ENCODE results near the gene MARCHF10. TPM values are rescaled to one million over a fixed set of nuclear protein-coding genes. Genes with fewer than 3 reads are reported as not detected.

Gene MARCHF10
- total RNA-seq, 4 donors from 2014 or later, result under 0.01 to 0.41 (median 0.18) TPM; not detected in 1

DNA sequence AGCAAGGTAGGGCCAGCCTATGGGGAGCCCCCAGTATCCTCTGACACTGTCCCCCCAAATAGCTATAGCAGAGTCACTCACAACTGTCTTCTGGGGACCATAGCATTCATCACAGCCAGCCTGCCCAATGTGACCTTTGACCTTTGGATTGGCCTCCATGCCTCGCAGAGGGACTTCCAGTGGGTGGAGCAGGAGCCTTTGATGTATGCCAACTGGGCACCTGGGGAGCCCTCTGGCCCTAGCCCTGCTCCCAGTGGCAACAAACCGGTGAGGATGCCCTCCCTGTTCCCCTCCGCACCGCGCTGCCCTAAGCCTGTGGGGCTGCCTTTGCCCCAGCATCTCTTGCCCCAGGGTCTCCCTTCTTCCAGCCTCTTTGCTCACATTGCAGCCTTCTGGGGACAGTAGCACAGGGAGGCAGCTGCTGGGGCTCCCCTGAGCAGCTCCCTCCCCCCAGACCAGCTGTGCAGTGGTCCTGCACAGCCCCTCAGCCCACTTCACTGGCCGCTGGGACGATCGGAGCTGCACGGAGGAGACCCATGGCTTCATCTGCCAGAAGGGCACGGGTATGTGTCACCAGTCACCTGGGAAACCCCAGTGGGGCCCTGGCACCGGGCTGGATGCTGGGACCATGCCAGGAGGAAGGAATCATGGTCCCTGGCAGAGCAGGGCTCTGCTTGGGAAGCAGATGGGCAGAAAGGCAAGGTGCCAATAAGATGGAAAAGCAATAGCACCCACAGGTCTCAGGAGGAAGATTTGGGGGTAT is 119.5 kb downstream of the MARCHF10 start:
- TF ChIP-seq POLR2A (IDR thresholded peaks at IDR 0.05), result no peak
- TF ChIP-seq, protein P1, sequence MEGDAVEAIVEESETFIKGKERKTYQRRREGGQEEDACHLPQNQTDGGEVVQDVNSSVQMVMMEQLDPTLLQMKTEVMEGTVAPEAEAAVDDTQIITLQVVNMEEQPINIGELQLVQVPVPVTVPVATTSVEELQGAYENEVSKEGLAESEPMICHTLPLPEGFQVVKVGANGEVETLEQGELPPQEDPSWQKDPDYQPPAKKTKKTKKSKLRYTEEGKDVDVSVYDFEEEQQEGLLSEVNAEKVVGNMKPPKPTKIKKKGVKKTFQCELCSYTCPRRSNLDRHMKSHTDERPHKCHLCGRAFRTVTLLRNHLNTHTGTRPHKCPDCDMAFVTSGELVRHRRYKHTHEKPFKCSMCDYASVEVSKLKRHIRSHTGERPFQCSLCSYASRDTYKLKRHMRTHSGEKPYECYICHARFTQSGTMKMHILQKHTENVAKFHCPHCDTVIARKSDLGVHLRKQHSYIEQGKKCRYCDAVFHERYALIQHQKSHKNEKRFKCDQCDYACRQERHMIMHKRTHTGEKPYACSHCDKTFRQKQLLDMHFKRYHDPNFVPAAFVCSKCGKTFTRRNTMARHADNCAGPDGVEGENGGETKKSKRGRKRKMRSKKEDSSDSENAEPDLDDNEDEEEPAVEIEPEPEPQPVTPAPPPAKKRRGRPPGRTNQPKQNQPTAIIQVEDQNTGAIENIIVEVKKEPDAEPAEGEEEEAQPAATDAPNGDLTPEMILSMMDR (IDR thresholded peaks at IDR 0.05), result no peak
- no peaks in the 10 kb centered on the region for H3K27me3 ChIP-seq
- H3K9me3 ChIP-seq, result no peaks in the 10 kb centered on the region
- no peak overlapping the region for H3K27ac ChIP-seq
- H3K36me3 ChIP-seq, result no peaks in the 10 kb centered on the region
- intact Hi-C loops (cut with DNase I; ENCODE audit: low total_unique reads), result no loop called here
- DNase-seq, result no peak
- no peaks in the 10 kb centered on the region for H3K4me1 ChIP-seq
- H3K4me3 ChIP-seq, result no peak overlapping the region

DNA sequence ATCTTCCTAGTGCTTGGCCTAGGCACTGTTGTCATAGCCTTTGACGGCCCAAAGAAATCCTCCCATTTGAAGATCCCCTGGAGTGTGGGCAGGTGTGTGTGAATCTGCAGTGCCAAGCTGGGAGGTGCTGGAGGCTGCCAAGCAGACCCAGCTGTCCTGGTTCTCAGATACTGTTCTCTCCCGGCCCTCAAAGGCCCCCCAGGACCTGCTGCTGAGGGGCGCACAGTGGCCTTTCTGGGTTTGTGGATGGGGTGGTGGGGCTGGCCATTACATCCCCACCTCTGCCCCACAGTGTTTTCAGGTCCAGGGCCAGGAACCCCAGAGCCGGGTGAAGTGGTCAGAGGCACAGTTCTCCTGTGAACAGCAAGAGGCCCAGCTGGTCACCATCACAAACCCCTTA is 120.1 kb downstream of the MARCHF10 start:
- H3K36me3 ChIP-seq, result no peaks in the 10 kb centered on the region
- H3K4me3 ChIP-seq, result no peak overlapping the region
- no peaks in the 10 kb centered on the region for H3K27me3 ChIP-seq
- intact Hi-C loops (cut with DNase I; ENCODE audit: low total_unique reads), result no loop called here
- no peaks in the 10 kb centered on the region for H3K9me3 ChIP-seq
- H3K27ac ChIP-seq, result no peak overlapping the region
- DNase-seq, result no peak
- no peaks in the 10 kb centered on the region for H3K4me1 ChIP-seq
- TF ChIP-seq, protein P1 (IDR thresholded peaks at IDR 0.05), result no peak
- TF ChIP-seq POLR2A (IDR thresholded peaks at IDR 0.05), result no peak

DNA sequence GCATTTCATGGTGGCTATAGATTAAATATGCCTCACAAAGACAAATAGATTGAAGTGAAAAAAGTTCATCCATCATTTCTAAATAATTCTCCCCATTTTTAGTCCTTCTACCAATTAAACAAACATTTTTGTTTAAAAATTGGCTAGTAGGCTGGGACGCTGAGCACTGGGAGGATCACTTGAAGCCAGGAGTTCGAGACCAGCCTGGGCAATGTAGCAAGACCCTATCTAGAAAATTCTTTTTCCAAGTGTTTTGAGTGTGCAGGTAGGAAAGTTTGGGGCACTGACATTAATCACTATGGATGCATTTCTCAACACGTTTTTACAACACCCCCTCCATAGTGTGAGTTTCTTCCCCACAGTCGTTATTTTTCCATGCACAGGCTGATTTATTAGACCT is 123.9 kb downstream of the MARCHF10 start:
- Histone ChIP-seq H3K9me3 (no peaks in the 10 kb centered on the region), H3K27ac (no peak overlapping the region), H3K27me3 (no peaks in the 10 kb centered on the region), H3K36me3 (no peaks in the 10 kb centered on the region), H3K4me1 (no peaks in the 10 kb centered on the region), H3K4me3 (no peak overlapping the region)
- intact Hi-C loops (cut with DNase I; ENCODE audit: low total_unique reads), result no loop called here
- DNase-seq, result no peak
- no peak for TF ChIP-seq POLR2A (IDR thresholded peaks at IDR 0.05)
- TF ChIP-seq, protein P1 (IDR thresholded peaks at IDR 0.05), result no peak

DNA sequence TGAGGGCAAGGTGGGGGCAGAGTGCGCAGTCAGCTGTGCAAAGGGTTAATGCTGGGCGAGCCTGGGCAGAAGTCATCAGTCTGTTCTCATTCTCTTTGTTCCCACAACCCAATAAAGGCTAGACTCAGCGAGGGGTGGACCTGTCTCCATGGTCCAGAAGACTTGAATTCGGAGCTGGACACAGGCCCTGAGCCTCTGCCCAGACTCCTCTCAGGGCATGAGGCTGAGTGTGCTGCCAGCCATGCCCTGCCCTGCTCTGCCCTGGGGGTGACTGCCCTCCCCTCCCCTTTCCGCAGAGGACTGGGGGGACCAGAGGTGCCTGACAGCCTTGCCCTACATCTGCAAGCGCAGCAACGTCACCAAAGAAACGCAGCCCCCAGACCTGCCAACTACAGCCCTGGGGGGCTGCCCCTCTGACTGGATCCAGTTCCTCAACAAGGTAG is 126.2 kb downstream of the MARCHF10 start:
- no peak for DNase-seq
- TF ChIP-seq, protein P1 (IDR thresholded peaks at IDR 0.05), result no peak
- TF ChIP-seq POLR2A (IDR thresholded peaks at IDR 0.05), result no peak
- no peaks in the 10 kb centered on the region for H3K4me1 ChIP-seq
- H3K27ac ChIP-seq, result no peak overlapping the region
- H3K9me3 ChIP-seq, result no peaks in the 10 kb centered on the region
- intact Hi-C loops (cut with DNase I; ENCODE audit: low total_unique reads), result no loop called here
- no peak overlapping the region for H3K4me3 ChIP-seq
- no peaks in the 10 kb centered on the region for H3K27me3 ChIP-seq
- H3K36me3 ChIP-seq, result no peaks in the 10 kb centered on the region

DNA sequence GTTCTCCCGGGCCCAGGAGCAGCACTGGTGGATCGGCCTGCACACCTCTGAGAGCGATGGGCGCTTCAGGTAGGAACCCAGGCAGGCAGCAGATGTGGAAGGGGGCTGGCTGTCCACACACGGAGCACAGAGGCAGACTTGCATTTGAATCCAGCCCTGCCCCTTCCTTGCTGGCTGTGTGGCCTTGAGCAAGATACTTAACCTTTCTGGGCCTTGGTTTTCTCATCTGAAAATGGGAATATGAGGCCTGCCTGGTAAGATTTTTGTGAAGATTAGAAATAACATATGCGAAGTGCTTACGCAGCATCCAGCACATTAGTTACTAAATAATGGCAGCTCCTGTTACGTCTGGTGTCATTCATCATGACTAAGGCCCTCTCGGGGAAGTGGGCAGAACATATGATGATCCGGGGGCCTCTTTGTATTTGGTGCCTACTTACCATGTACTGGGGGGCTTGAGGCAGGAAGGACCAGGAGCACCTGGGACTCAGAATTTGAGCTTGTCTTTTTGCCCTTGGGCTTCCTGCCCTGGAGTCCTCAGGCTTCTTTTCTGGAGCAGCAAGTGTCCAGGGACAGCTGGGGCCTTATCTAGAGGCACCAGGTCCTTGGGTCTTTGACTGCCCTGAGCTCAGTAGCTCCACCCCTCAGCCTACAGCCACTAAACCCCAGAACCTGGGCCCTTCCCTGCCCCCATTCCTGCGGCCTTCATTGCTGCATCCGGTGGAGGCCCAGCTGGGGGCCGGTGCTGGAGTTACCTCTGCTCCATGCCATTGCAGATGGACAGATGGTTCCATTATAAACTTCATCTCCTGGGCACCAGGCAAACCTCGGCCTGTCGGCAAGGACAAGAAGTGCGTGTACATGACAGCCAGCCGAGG is 126.8 kb downstream of the MARCHF10 start:
- DNase-seq, result no peak
- intact Hi-C loops (cut with DNase I; ENCODE audit: low total_unique reads), result no loop called here

More for the DNA sequence above, 126.8 kb downstream of the MARCHF10 start:
- Histone ChIP-seq H3K4me3 (no peak overlapping the region), H3K27me3 (no peaks in the 10 kb centered on the region), H3K4me1 (no peaks in the 10 kb centered on the region), H3K36me3 (no peaks in the 10 kb centered on the region), H3K27ac (no peak overlapping the region), H3K9me3 (no peaks in the 10 kb centered on the region)
- TF ChIP-seq POLR2A (IDR thresholded peaks at IDR 0.05), result no peak
- TF ChIP-seq, protein P1 (IDR thresholded peaks at IDR 0.05), result no peak
